Sigmoid colon (tissue), 4 donors: ENCODE results near the gene SH2D1A.

Source experiments
- CTCF ChIP-seq, 4 experiments: fragments of 450-650 bp in 3 of 4; fragments of 200-600 bp in 1 of 4; IDR thresholded peaks; one replicate each; pipeline ENCODE4 v1.5.1; 2016 to 2019; ENCODE audit warnings: antibody characterized with exemption in 4 of 4, mild to moderate bottlenecking in 3 of 4, moderate library complexity in 2 of 4
- EP300 ChIP-seq, 4 donors: sonication (generic); formaldehyde crosslinking; IDR thresholded peaks; one replicate each; pipeline ENCODE4 v1.6.1; 2017; ENCODE audit warnings: antibody characterized with exemption in 4 of 4
- POLR2A ChIP-seq, 2 donors: fragments of 450-650 bp; IDR thresholded peaks; one replicate each; pipeline ENCODE4 v1.6.1; 2016; ENCODE audit warnings: antibody characterized with exemption in 2 of 2, mild to moderate bottlenecking in 2 of 2, moderate library complexity in 2 of 2
- POLR2AphosphoS5 ChIP-seq, 4 donors: sonication (generic); formaldehyde crosslinking; IDR thresholded peaks; one replicate each; pipeline ENCODE4 v1.6.1; 2017; ENCODE audit warnings: antibody characterized with exemption in 4 of 4

GRCh38 chrX:124335598-124335997 is 10.8 kb upstream of the SH2D1A start:
- no peak for TF ChIP-seq EP300 (IDR thresholded peaks at IDR 0.05)
- TF ChIP-seq CTCF (IDR thresholded peaks at IDR 0.05): no peak
- TF ChIP-seq POLR2A (IDR thresholded peaks at IDR 0.05): no peak
- TF ChIP-seq POLR2AphosphoS5 (IDR thresholded peaks at IDR 0.05): no peak
